Measurements from ENCODE around the gene NFIB. TPM values are rescaled to one million over a fixed set of nuclear protein-coding genes. Genes with fewer than 3 reads are reported as not detected.
A peak's percentile ranks its signal among the peaks of the same experiment; 100 is the strongest.

NFIB gene
- total and polyA plus RNA-seq, 8 donors, result 88.8 to 144 (median 127) TPM

- H3K4me1 ChIP-seq, result peaks cover 9 to 10% of the 10 kb centered on the region in 2 donors
- H3K36me3 ChIP-seq, result no peaks in the 10 kb centered on the region
- H3K4me3 ChIP-seq, result no peak overlapping the region
- no peak for TF ChIP-seq CTCF (IDR thresholded peaks at IDR 0.05)
- H3K9me3 ChIP-seq, result no peaks in the 10 kb centered on the region
- no peak overlapping the region for H3K27ac ChIP-seq
- intact Hi-C loops (cut with DNase I), result no loop called here
- DNase-seq (no peak), ATAC-seq (no peak)
- no peaks in the 10 kb centered on the region for H3K27me3 ChIP-seq
Measured at GRCh38 chr9:14246951-14247350, 67.0 kb downstream of the NFIB start.

GRCh38 chr9:14245901-14246525 lies 67.9 kb downstream of the NFIB start:
- Histone ChIP-seq H3K4me1 (peaks cover 2 to 4% of the 10 kb centered on the region in 2 donors), H3K36me3 (no peaks in the 10 kb centered on the region), H3K27ac (no peak overlapping the region), H3K27me3 (no peaks in the 10 kb centered on the region), H3K4me3 (no peak overlapping the region), H3K9me3 (no peaks in the 10 kb centered on the region)
- no peak for ATAC-seq
- no peak for TF ChIP-seq CTCF (IDR thresholded peaks at IDR 0.05)
- intact Hi-C loops (cut with DNase I), result no loop called here
- no peak for DNase-seq

- DNase-seq (no peak), ATAC-seq (no peak)
- no peaks in the 10 kb centered on the region for H3K36me3 ChIP-seq
- H3K27ac ChIP-seq, result no peak overlapping the region
- H3K4me1 ChIP-seq, result peaks cover 0 to 7% of the 10 kb centered on the region in 2 donors
- H3K27me3 ChIP-seq, result no peaks in the 10 kb centered on the region
- H3K9me3 ChIP-seq, result no peaks in the 10 kb centered on the region
- no peak for TF ChIP-seq CTCF (IDR thresholded peaks at IDR 0.05)
- H3K4me3 ChIP-seq, result no peak overlapping the region
- intact Hi-C loops (cut with DNase I), result no loop called here
Measured at GRCh38 chr9:14243514-14244042, 70.4 kb downstream of the NFIB start.

- no peak overlapping the region for H3K4me3 ChIP-seq
- peaks cover 0 to 10% of the 10 kb centered on the region in 2 donors for H3K4me1 ChIP-seq
- no peaks in the 10 kb centered on the region for H3K9me3 ChIP-seq
- TF ChIP-seq CTCF (IDR thresholded peaks at IDR 0.05), result no peak
- H3K27me3 ChIP-seq, result no peaks in the 10 kb centered on the region
- DNase-seq (no peak), ATAC-seq (no peak)
- intact Hi-C loops (cut with DNase I), result no loop called here
- H3K36me3 ChIP-seq, result no peaks in the 10 kb centered on the region
- no peak overlapping the region for H3K27ac ChIP-seq
Measured at GRCh38 chr9:14242150-14242805, 71.7 kb downstream of the NFIB start.

- intact Hi-C loops (cut with DNase I), result no loop called here
- peak in 2 of 4 donors; percentile 97 for DNase-seq
- no peaks in the 10 kb centered on the region for H3K9me3 ChIP-seq
- ATAC-seq, result no peak
- no peak overlapping the region for H3K4me3 ChIP-seq
- TF ChIP-seq CTCF (IDR thresholded peaks at IDR 0.05), result no peak
- H3K36me3 ChIP-seq, result no peaks in the 10 kb centered on the region
- peak overlapping the region; percentile 7 to 22 for H3K27ac ChIP-seq
- peaks cover 7 to 8% of the 10 kb centered on the region in 2 donors for H3K4me1 ChIP-seq
- H3K27me3 ChIP-seq, result no peaks in the 10 kb centered on the region
Measured at GRCh38 chr9:14240537-14240936, 73.4 kb downstream of the NFIB start.
